ENCODE measurements around the gene EBF3.

DNA sequence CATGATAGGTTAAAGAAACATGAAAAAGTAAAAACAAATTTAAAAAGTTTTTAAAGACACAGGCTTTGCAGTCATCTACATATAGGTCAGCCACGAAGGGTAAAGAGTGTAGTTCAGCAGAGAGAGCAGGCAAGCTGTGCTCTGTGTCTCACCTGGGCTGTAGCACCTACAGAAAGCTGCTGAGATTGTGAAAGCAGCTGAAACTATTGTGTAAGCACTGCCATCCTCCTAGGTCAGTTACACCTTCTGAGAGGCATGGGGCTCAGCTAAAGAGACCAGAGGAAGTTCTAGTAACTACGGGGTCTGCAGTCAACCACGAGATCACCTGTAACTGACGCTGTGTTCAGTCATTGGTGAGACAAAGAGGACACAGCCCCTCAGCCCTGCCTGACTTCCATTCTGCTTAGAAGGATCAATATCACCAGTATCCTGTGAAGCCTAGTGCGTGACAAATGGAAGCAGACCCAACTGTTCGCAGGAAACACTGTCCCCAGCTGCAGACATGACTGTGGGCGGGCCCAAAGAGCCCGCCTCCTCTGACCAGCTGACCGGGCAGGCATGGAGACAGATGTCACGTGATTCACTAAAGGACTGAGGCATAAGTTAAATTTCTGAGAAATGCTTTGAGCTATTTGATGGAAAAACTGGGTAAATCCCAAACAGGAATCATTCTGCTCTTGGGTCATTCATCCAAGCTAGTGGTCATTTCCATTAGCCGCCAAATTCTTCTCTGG is 87.9 kb downstream of the EBF3 start:
- TF ChIP-seq POLR2AphosphoS5 (IDR thresholded peaks at IDR 0.05; ENCODE audit: low read depth, low read length), result no peak
- TF ChIP-seq POLR2A (IDR thresholded peaks at IDR 0.05; ENCODE audit: low read depth, low read length), result no peak
- no peak for TF ChIP-seq TAF1 (IDR thresholded peaks at IDR 0.05; ENCODE audit: borderline replicate concordance, low read depth, low read length)

Measured in GM12892 (cell line).